HG03575 (cell line): Measurements from ENCODE around the gene ARPP21.
"Not testable (repeated sequence)": the region's sequence is repeated elsewhere in the genome, so short reads cannot be mapped to it uniquely, and the experiment has no call there.

Experiments
- ATAC-seq: cut with Tn5 transposase; IDR thresholded peaks from one replicate; pipeline ENCODE4 v1.9.1; 2021; ENCODE audit not compliant: unreplicated experiment, insufficient number of reproducible peaks, low FRiP score; ENCODE audit errors: extremely low read depth

The ARPP21 gene

DNA sequence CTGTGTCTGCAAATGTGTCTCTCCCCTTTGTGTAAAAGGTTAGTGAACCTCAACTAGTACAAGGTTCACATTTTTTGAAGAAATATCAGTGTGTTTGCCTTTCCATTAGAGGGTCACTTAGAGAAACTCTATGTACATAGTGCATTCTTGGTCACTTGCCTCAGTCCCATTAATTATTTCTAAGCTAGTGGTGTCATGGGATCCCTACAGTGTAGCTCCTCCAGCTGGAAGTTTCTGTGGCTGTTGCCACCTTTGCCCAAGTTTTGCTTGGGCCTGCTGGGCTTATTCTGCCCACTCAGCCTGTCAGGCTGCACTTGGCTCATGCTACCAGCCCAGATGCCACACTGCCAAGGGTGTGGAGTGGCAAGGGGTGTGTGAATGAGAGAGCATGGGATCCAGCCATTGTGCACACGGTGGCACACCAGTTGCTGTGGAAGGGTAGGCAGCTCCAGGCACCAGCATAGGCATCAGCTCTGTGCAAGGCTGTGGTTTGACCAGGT is 161.7 kb downstream of the ARPP21 start:
- ATAC-seq: no peak

DNA sequence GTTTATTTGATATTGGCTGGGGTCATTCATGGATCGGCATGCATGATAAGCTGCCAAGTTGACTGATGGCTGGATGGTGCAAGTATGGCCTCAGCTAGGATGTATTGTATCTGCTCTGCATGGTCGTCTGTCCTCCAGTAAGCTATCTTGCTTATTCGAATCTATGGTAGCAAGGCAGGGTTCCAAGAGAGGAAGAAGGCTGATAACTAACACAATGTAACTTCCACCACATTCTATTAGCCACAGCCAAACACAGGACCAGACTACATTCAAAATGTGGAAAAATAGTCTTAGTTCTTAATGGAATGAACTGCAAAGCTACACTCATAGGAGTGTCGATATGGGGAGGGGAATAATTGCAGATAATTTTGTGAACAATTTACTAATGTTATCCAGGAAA is 175.2 kb downstream of the ARPP21 start:
- ATAC-seq: no peak

DNA sequence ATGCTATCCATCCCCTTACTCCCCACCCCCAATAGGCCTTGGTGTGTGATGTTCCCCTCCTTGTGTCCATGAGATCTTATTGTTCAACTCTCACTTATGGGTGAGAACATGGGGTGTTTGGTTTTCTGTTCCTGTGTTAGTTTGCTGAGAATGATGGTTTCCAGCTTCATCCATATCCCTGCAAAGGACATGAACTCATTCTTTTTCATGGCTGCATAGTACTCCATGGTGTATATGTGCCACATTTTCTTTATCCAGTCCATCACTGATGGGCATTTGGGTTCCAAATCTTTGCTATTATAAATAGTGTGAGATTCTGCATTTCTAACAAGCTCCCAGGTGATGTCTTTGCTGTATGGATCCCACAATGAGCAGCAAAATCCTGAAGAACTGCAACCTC is 176.5 kb downstream of the ARPP21 start:
- ATAC-seq: not testable (repeated sequence)

DNA sequence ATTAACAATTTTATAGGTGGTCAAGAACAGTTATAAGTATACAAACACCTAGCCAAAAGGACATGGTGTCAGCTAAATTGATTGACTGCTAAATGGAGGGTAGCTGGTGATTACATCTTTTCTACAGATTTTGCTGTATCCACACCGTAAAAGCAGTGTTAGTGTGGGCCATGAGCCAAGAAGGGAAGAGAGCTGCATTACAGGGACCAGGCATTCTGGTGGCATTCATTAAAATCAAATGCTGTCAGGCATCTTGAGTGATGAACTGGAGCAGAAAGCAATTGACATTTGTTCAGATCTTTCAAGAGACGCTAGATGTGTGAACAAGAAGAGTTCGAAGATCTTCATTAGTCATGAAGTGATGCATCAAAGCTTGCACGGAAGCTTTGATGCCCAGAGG is 177.9 kb downstream of the ARPP21 start:
- no peak for ATAC-seq

DNA sequence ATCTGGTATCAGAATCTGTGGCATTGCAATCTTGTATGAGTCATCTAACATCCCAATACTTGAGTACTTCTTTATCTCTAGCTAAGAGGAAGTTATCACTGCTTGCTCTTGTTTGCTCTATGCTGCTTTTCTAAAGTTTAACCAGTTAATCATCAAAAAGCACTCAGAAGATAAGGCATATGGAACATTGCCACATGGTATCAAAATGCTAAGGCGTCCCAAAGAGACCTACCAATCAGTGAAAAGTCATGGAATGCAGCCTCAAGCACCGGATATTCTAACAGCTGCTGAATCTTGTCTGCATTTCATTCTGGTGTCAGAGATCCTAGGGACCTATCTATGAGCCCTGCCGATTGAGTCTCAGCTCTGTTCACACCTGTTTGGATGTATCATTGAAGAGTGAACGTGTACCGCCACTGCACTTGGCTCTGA is 192.8 kb downstream of the ARPP21 start:
- ATAC-seq: no peak
